Activated CD8-positive, alpha-beta memory T cell treated with anti-CD3 and anti-CD28 coated beads, Interleukin-2, amount 50 U/mL, for 4 hours (primary cell): ENCODE results near the gene CHRNA5.
"Not testable (repeated sequence)": the region's sequence is repeated elsewhere in the genome, so short reads cannot be mapped to it uniquely, and the experiment has no call there.

ENCODE experiments used
- DNase-seq: peaks from one replicate; pipeline ENCODE4 v3.0.0-alpha.2; 2020

Gene CHRNA5

DNA sequence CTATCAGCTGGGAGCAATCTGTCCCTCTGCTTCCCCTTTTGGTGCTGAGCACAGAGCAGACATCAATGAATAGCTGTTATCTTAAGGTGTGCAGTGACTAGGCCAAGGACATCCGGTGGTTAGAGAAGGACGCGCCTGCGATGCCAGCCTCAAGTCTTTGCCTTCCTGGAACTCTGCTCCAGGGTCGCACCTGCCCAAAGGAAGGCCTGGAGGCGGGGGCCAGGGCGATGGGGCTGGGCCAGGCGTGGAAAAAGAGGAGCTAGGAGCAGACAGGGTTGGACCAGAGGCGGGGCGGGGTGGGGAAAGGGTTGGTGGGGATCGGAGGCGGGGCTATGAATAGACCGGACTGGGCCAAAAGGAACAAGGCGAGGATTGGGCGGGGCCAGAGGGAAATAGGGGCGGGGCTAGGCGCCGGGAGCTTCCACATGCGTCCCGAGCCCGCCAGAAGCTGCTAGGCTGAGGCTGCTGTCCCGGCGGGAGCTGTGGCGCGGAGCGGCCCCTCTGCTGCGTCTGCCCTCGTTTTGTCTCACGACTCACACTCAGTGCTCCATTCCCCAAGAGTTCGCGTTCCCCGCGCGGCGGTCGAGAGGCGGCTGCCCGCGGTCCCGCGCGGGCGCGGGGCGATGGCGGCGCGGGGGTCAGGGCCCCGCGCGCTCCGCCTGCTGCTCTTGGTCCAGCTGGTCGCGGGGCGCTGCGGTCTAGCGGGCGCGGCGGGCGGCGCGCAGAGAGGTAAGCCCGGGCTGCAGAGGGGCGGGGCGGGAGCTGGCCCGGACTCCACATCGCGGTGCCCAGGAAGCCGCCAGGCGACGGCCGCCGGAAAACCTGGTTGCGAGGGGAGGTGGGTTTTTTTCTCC lies at the start of gene CHRNA5:
CHRNA5 (plus strand) TSS at position 424 of the 854 bp plus-strand sequence; CDS start at position 624, 200 bp downstream.
- peak; percentile 79 for DNase-seq

DNA sequence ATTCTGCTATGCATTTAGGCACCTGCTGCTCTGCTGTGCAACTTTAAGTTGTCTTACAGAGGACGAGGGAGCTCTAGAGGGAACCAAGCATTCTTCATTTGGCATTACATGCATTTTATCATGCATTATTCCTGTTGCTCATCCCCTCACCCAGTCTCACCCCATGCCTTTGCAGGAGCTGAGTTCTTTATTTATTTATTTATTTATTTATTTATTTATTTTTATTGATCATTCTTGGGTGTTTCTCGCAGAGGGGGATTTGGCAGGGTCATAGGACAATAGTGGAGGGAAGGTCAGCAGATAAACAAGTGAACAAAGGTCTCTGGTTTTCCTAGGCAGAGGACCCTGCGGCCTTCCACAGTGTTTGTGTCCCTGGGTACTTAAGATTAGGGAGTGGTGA lies 45.3 kb upstream of the CHRNA5 start:
- DNase-seq, result not testable (repeated sequence)

- no peak for DNase-seq
These were observed 41.1 kb upstream of the CHRNA5 start for GRCh38 chr15:78524230-78524629.

DNA sequence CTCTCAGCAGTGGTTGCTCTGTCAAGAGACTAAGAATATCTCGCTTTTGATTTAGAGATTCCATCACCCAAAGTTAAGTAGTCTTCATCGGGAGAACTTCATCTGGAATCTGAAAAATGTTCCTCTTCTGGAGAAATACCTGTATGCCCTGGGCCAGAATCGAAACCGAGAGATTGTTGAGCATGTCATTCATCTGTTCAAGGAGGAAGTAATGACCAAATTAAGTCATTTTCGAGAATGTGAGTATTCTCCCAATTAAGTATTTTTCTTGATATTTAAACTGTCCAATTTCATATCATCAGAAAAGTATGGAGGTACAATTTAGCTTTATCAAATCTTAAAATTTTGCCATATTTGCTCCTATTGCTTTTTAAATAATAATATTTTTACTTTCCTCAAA lies 38.0 kb upstream of the CHRNA5 start:
- no peak for DNase-seq

DNA sequence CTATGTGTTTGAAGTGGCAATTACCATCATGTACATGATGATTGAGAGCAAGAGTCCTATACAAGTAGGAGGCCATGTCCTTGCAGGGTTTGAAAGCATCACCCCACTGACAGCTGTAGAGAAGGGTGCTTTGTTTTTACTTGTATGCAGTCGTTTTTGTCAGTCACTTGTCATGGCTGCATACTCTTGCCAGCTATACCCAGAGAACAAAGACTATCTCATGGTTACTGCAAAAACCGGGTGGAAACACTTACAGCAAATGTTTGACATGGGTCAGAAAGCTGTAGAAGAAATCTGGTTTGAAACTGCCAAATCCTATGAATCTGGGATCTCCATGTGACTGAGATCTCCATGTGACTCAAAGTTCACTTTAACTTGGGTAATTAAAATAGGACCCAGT lies 32.0 kb upstream of the CHRNA5 start:
- DNase-seq, result no peak

GRCh38 chr15:78536134-78536533 lies 29.2 kb upstream of the CHRNA5 start:
- DNase-seq, result no peak

DNA sequence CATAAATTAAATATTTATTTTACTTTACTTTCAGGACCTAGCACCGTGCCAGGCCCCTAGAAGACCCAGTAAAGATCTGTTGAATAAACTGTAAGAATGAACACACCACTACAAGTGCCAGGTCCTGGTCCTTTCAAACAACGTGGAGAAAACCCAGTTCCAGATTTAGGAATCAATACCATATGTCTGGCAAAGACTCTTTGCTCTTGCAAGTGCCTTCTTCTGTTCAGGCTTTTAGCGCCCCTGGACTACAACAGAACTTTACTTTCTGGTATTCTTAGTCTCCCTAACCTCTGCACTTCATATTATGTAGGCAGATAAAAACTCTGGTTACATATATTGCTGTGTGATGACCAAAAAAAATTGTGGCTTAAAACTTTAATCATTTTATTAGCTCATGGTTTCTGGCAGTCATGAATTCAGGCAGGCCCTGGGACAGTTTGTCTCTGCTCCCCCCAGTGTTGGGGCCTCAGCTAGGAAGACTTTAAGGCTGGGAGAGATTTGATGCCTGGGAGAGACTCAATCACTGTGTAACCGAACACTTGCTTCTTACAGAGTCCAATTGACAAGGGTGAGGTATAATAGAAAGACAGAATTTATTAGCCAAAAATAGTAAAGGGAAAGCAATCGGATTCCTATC lies 27.9 kb upstream of the CHRNA5 start:
- DNase-seq, result no peak

GRCh38 chr15:78538358-78538757 lies 27.0 kb upstream of the CHRNA5 start:
- DNase-seq, result no peak

DNA sequence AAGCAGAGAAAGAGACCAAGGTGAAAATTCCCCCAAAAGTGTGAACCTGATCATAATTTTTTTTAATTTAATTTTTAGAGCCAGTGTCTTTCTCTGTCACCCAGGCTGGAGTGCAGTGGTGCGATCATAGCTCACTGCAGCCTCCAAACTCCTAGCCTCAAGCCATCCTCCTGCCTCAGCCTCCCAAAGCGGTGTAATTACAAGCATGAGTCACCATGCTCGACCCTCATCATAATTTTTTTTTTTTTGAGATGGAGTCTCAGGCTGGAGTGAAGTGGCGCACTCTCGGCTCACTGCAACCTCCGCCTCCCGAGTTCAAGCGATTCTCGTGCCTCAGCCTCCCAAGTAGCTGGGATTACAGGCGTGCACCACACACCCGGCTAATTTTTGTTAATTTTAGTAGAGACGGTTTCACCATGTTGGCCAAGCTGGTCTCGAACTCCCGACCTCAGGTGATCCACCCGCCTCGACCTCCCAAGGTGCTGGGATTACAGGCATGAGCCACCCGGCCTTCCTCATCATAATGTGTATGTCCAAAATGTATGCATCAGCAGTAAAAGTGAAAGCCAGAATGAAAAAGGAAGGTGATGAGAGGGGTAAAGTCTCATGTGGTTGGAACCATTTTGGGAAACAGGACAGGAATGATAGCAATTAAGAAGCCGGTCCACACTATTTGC lies 25.7 kb upstream of the CHRNA5 start:
- not testable (repeated sequence) for DNase-seq

GRCh38 chr15:78540141-78540870 lies 25.0 kb upstream of the CHRNA5 start, which contains the start of gene PSMA4:
PSMA4 (plus strand) TSS chr15:78540444; CDS start chr15:78541928, 1,484 bp downstream.
- DNase-seq, result peak; percentile 96

GRCh38 chr15:78540871-78541743 lies 24.2 kb upstream of the CHRNA5 start:
- no peak for DNase-seq

DNA sequence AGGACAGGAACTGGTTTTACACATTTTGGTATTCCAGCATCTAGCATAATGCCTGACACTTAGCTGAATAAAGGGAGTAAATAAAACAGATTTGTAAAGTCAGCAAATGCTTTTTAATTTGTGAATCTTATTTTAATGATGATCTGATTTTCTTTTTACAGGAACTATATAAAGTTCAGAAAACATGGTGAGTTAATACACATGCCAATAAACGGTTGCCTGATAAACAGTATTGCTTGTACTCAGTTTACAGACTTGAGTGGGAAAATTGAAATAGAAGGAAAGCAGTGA lies 23.6 kb upstream of the CHRNA5 start:
- DNase-seq, result no peak

- DNase-seq, result no peak
These were observed 22.7 kb upstream of the CHRNA5 start for GRCh38 chr15:78542647-78543046.

GRCh38 chr15:78550194-78550593 lies 15.1 kb upstream of the CHRNA5 start:
- DNase-seq, result no peak

- no peak for DNase-seq
These were observed 14.5 kb upstream of the CHRNA5 start for GRCh38 chr15:78550815-78551214.

- no peak for DNase-seq
These were observed 13.4 kb upstream of the CHRNA5 start for GRCh38 chr15:78551902-78552301.

- DNase-seq, result no peak
These were observed 12.7 kb upstream of the CHRNA5 start for GRCh38 chr15:78552597-78552996.

DNA sequence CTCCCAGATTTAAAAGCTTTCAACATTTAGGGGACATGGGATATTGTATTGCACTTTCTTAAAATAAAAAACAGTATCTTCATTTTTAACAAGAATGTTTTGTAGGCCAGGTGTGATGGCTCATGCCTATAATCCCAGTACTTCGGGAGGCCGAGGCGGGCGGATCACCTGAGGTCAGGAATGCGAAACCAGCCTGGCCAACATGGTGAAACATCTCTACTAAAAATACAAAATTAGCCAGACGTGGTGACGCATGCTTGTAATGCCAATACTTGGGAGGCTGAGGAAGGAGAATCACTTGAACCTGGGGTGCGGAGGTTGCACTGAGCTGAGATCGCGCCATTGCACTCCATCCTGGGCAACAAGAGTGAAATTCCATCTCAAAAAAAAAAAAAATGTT lies 5.1 kb upstream of the CHRNA5 start:
- not testable (repeated sequence) for DNase-seq

DNA sequence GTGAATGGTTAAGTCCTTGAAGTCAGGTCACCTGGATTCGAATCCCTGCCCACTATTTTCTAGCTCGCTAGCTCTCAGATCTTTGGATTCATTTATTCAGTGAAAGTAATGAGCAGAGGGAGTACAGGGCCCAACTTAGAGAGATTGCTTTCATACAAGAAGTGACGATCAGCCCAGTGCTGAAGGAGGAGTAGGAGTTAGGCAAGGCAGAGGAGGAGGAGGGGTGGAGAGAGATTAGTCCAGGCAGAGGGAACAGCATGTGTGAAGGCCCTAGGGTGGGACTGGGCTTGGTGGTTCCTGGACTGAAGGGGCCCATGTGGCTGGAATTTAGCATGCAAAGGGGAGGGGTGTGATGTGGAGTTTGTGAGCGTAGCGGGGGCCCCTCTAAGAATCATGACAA lies 3.8 kb upstream of the CHRNA5 start:
- no peak for DNase-seq

- no peak for DNase-seq
These were observed 2.2 kb upstream of the CHRNA5 start for GRCh38 chr15:78563092-78563491.

DNA sequence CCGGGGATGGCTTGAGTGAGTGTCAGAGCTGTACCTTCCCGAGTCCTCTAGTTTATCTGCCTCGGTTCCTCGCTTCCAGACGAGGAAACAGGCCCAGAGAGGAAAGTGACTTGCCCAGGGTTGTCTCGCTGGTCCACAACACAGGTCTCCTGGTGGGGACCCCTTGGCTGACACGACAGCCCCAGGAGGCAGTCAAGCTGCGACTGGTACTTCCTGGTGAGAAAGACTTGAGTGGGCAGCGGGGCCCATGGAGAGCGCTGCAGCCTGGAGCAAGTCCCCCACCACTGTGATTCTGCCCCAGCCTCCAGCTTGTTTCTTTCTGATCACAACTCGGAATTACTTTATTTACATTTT lies 600 bp upstream of the CHRNA5 start:
- DNase-seq, result no peak
